GM23338 (cell line): Measurements from ENCODE around the gene PARD3. TPM values are rescaled to one million over a fixed set of nuclear protein-coding genes. Genes with fewer than 3 reads are reported as not detected.

Experiments
- ATAC-seq: fragments of 200-7000 bp; cut with Tn5 transposase; 3 replicates; pipeline ENCODE4 v1.9.1; 2020
- DNase-seq: peaks from one replicate; pipeline ENCODE4 v3.0.0-alpha.2; 2015; ENCODE audit warnings: low spot score
- H2AFZ ChIP-seq: fragments of 200-600 bp; sonication (generic); 2 replicates; pipeline ENCODE4 v1.8.0; 2016; ENCODE audit warnings: antibody characterized with exemption, mild to moderate bottlenecking, moderate library complexity
- H3F3A ChIP-seq: fragments of 200-600 bp; sonication (generic); replicated peaks from 2 replicates; pipeline ENCODE4 v1.8.0; 2017; ENCODE audit warnings: antibody characterized with exemption, mixed run types, low read depth
- H3K27ac ChIP-seq: fragments of 200-600 bp; sonication (generic); 2 replicates; pipeline ENCODE4 v1.6.1; 2016; ENCODE audit warnings: low read depth
- H3K27me3 ChIP-seq: fragments of 200-600 bp; sonication (generic); 2 replicates; pipeline ENCODE4 v1.8.0; 2016; ENCODE audit warnings: mild to moderate bottlenecking, mixed run types, moderate library complexity; ENCODE audit not compliant: insufficient read depth
- H3K36me3 ChIP-seq: fragments of 200-600 bp; sonication (generic); 2 replicates; pipeline ENCODE4 v1.8.0; 2016; ENCODE audit warnings: mild to moderate bottlenecking; ENCODE audit not compliant: insufficient read depth
- H3K4me1 ChIP-seq: fragments of 200-600 bp; sonication (generic); 2 replicates; pipeline ENCODE4 v1.8.0; 2016; ENCODE audit warnings: mild to moderate bottlenecking, moderate library complexity; ENCODE audit not compliant: insufficient read depth
- H3K4me2 ChIP-seq: fragments of 200-600 bp; sonication (generic); 2 replicates; pipeline ENCODE4 v1.7.1; 2017; ENCODE audit warnings: mixed run types
- H3K4me3 ChIP-seq: fragments of 200-600 bp; sonication (generic); 2 replicates; pipeline ENCODE4 v1.6.1; 2016; ENCODE audit warnings: mixed run types
- H3K79me2 ChIP-seq: fragments of 200-600 bp; sonication (generic); replicated peaks from 2 replicates; pipeline ENCODE4 v1.8.0; 2017; ENCODE audit warnings: mild to moderate bottlenecking; ENCODE audit not compliant: insufficient read depth
- H3K9me2 ChIP-seq: fragments of 200-600 bp; sonication (generic); 2 replicates; pipeline ENCODE4 v1.8.0; 2017; ENCODE audit not compliant: insufficient read depth
- H4K20me1 ChIP-seq: fragments of 200-600 bp; sonication (generic); replicated peaks from 2 replicates; pipeline ENCODE4 v1.8.0; 2017; ENCODE audit warnings: mild to moderate bottlenecking; ENCODE audit not compliant: insufficient read depth
- H3K27ac Mint-ChIP-seq: 2 replicates; pipeline ENCODE4 v1.8.0; 2020; ENCODE audit warnings: inconsistent platforms, mild to moderate bottlenecking, moderate library complexity, mixed read lengths
- H3K27me3 Mint-ChIP-seq: 3 replicates; pipeline ENCODE4 v1.8.0; 2022; ENCODE audit warnings: low read depth, mild to moderate bottlenecking, moderate library complexity, mixed read lengths, inconsistent platforms; ENCODE audit not compliant: insufficient read depth, poor library complexity
- H3K36me3 Mint-ChIP-seq: 3 replicates; pipeline ENCODE4 v1.8.0; 2021; ENCODE audit warnings: low read depth, mild to moderate bottlenecking, inconsistent platforms, moderate library complexity, mixed read lengths
- H3K4me1 Mint-ChIP-seq: 3 replicates; pipeline ENCODE4 v1.8.0; 2020; ENCODE audit warnings: mild to moderate bottlenecking, inconsistent platforms, mixed read lengths
- H3K4me3 Mint-ChIP-seq: 3 replicates; pipeline ENCODE4 v1.8.0; 2021; ENCODE audit warnings: moderate library complexity, mild to moderate bottlenecking, inconsistent platforms, mixed read lengths
- H3K9me3 Mint-ChIP-seq: 3 replicates; pipeline ENCODE4 v1.8.0; 2020; ENCODE audit warnings: moderate library complexity, mild to moderate bottlenecking, inconsistent platforms, mixed read lengths
- CREB1 ChIP-seq: fragments of 250-450 bp; sonication (Bioruptor Pico); IDR thresholded peaks from 2 replicates; pipeline ENCODE4 v1.5.0; 2020; ENCODE audit warnings: low read depth, mild to moderate bottlenecking, moderate library complexity
- EZH2 ChIP-seq: fragments of 200-600 bp; sonication (generic); IDR thresholded peaks from one replicate; pipeline ENCODE4 v1.8.0; 2017; ENCODE audit warnings: antibody characterized with exemption, mild to moderate bottlenecking, low read depth; ENCODE audit not compliant: unreplicated experiment
- EZH2phosphoT487 ChIP-seq: fragments of 200-600 bp; sonication (generic); IDR thresholded peaks from one replicate; pipeline ENCODE4 v1.8.1; 2018; ENCODE audit warnings: antibody characterized with exemption; ENCODE audit not compliant: unreplicated experiment
- JUNB ChIP-seq: IDR thresholded peaks from one replicate; pipeline ENCODE4 v1.6.1; 2016; ENCODE audit warnings: antibody characterized with exemption; ENCODE audit not compliant: unreplicated experiment
- NANOG ChIP-seq: IDR thresholded peaks from 2 replicates; pipeline ENCODE4 v1.6.1; 2016; ENCODE audit warnings: antibody characterized with exemption, borderline replicate concordance
- POLR2AphosphoS5 ChIP-seq: IDR thresholded peaks from 2 replicates; pipeline ENCODE4 v1.6.1; 2016; ENCODE audit warnings: antibody characterized with exemption, low read depth
- STAT1 ChIP-seq: IDR thresholded peaks from one replicate; pipeline ENCODE4 v1.6.1; 2016; ENCODE audit warnings: antibody characterized with exemption; ENCODE audit not compliant: unreplicated experiment
- ZNF114 ChIP-seq: fragments of 250-450 bp; sonication (Bioruptor Pico); IDR thresholded peaks from 2 replicates; pipeline ENCODE4 v1.5.0; 2020; ENCODE audit warnings: mild to moderate bottlenecking, moderate library complexity
- ZNF331 ChIP-seq: fragments of 250-450 bp; sonication (Bioruptor Pico); IDR thresholded peaks from 2 replicates; pipeline ENCODE4 v1.5.0; 2020; ENCODE audit warnings: low read depth, mild to moderate bottlenecking, moderate library complexity
- ZNF462 ChIP-seq: fragments of 250-450 bp; sonication (Bioruptor Pico); IDR thresholded peaks from 2 replicates; pipeline ENCODE4 v1.5.0; 2020; ENCODE audit warnings: mild to moderate bottlenecking, moderate library complexity
- polyA plus RNA-seq: library from polyadenylated mRNA; unstranded; fragments of >200 nt; fragmentation: Nextera tagmentation; extraction: Ambion mirVana; gene quantifications from 2 replicates; pipeline ENCODE4 v1.2.1, GENCODE V29; 2016
- total RNA-seq: library from RNA; depleted of rRNA; stranded (reverse); fragments of >200 nt; shearing (Covaris generic); gene quantifications from 2 replicates; pipeline ENCODE4 v1.2.3, GENCODE V29; 2014
- TF ChIP-seq, protein P1 (sequence below), 2 experiments: fragments of 200-600 bp in 1 of 2; sonication (generic) in 1 of 2; conservative IDR thresholded peaks; 2 replicates each; pipeline versions ENCODE4 v1.5.1 to v1.6.1; 2016 to 2017; ENCODE audit warnings: antibody characterized with exemption in 2 of 2, low read depth in 2 of 2, mild to moderate bottlenecking in 2 of 2, moderate library complexity in 1 of 2
- TF ChIP-seq, protein P2 (sequence below): IDR thresholded peaks from one replicate; pipeline ENCODE4 v1.6.1; 2018; ENCODE audit warnings: antibody characterized with exemption; ENCODE audit not compliant: unreplicated experiment
- TF ChIP-seq, protein P3 (sequence below): IDR thresholded peaks from 2 replicates; pipeline ENCODE4 v1.6.1; 2016; ENCODE audit warnings: antibody characterized with exemption

Gene PARD3
- total and polyA plus RNA-seq, 2 experiments from 2014 or later: 30.2 to 51.4 TPM

DNA sequence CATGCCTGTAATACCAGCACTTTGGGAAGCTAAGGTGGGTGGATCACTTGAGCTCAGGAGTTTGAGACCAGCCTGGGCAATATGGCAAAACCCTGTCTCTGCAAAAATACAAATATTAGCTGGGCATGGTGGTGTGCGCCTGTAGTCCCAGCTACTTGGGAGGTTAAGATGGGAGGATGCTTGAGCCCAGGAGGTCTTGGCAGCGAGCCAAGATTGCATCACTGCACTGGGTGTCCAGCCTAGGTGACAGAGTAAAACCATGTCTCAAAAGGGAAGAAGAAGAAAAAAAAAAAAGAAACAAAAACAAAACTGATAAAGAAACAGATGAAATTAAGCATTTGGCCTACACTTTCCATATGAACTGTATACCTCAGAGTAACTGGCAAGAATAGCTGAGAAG is 319.2 kb downstream of the PARD3 start:
- peaks cover 10% of the 10 kb centered on the region for H3K4me1 Mint-ChIP-seq
- Histone ChIP-seq H3K4me3 (no peak overlapping the region), H3F3A (no peaks in the 10 kb centered on the region), H3K4me2 (no peak overlapping the region), H3K27me3 (no peaks in the 10 kb centered on the region), H3K9me2 (no peaks in the 10 kb centered on the region), H2AFZ (no peak overlapping the region), H3K27ac (no peak overlapping the region), H3K36me3 (no peaks in the 10 kb centered on the region), H3K4me1 (peaks cover 5% of the 10 kb centered on the region; the same call in 1 of the 2 replicates), H4K20me1 (no peaks in the 10 kb centered on the region), H3K79me2 (no peaks in the 10 kb centered on the region)
- H3K4me3 Mint-ChIP-seq: no peak overlapping the region
- H3K36me3 Mint-ChIP-seq: no peaks in the 10 kb centered on the region
- H3K27me3 Mint-ChIP-seq: no peaks in the 10 kb centered on the region
- no peak for TF ChIP-seq CREB1 (CRISPR knock-in tag)
- no peak for TF ChIP-seq ZNF331 (CRISPR knock-in tag)
- TF ChIP-seq, protein P1, sequence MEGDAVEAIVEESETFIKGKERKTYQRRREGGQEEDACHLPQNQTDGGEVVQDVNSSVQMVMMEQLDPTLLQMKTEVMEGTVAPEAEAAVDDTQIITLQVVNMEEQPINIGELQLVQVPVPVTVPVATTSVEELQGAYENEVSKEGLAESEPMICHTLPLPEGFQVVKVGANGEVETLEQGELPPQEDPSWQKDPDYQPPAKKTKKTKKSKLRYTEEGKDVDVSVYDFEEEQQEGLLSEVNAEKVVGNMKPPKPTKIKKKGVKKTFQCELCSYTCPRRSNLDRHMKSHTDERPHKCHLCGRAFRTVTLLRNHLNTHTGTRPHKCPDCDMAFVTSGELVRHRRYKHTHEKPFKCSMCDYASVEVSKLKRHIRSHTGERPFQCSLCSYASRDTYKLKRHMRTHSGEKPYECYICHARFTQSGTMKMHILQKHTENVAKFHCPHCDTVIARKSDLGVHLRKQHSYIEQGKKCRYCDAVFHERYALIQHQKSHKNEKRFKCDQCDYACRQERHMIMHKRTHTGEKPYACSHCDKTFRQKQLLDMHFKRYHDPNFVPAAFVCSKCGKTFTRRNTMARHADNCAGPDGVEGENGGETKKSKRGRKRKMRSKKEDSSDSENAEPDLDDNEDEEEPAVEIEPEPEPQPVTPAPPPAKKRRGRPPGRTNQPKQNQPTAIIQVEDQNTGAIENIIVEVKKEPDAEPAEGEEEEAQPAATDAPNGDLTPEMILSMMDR (conservative IDR thresholded peaks at IDR 0.05; ENCODE audit: low read depth in 2 of 2): no peak
- TF ChIP-seq JUNB: no peak
- TF ChIP-seq, protein P2, sequence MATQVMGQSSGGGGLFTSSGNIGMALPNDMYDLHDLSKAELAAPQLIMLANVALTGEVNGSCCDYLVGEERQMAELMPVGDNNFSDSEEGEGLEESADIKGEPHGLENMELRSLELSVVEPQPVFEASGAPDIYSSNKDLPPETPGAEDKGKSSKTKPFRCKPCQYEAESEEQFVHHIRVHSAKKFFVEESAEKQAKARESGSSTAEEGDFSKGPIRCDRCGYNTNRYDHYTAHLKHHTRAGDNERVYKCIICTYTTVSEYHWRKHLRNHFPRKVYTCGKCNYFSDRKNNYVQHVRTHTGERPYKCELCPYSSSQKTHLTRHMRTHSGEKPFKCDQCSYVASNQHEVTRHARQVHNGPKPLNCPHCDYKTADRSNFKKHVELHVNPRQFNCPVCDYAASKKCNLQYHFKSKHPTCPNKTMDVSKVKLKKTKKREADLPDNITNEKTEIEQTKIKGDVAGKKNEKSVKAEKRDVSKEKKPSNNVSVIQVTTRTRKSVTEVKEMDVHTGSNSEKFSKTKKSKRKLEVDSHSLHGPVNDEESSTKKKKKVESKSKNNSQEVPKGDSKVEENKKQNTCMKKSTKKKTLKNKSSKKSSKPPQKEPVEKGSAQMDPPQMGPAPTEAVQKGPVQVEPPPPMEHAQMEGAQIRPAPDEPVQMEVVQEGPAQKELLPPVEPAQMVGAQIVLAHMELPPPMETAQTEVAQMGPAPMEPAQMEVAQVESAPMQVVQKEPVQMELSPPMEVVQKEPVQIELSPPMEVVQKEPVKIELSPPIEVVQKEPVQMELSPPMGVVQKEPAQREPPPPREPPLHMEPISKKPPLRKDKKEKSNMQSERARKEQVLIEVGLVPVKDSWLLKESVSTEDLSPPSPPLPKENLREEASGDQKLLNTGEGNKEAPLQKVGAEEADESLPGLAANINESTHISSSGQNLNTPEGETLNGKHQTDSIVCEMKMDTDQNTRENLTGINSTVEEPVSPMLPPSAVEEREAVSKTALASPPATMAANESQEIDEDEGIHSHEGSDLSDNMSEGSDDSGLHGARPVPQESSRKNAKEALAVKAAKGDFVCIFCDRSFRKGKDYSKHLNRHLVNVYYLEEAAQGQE: no peak
- TF ChIP-seq EZH2phosphoT487: no peak
- TF ChIP-seq ZNF462 (CRISPR knock-in tag): no peak
- TF ChIP-seq, protein P3, sequence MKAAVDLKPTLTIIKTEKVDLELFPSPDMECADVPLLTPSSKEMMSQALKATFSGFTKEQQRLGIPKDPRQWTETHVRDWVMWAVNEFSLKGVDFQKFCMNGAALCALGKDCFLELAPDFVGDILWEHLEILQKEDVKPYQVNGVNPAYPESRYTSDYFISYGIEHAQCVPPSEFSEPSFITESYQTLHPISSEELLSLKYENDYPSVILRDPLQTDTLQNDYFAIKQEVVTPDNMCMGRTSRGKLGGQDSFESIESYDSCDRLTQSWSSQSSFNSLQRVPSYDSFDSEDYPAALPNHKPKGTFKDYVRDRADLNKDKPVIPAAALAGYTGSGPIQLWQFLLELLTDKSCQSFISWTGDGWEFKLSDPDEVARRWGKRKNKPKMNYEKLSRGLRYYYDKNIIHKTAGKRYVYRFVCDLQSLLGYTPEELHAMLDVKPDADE: no peak
- no peak for TF ChIP-seq EZH2
- no peak for TF ChIP-seq NANOG
- TF ChIP-seq STAT1: no peak
- TF ChIP-seq ZNF114 (CRISPR knock-in tag): no peak
- no peak for TF ChIP-seq POLR2AphosphoS5
- no peaks in the 10 kb centered on the region for H3K9me3 Mint-ChIP-seq
- ATAC-seq (no peak), DNase-seq (no peak)
- H3K27ac Mint-ChIP-seq: no peak overlapping the region
